Karpas-422 (cell line): Measurements from ENCODE around the gene LMOD2. TPM values are rescaled to one million over a fixed set of nuclear protein-coding genes. Genes with fewer than 3 reads are reported as not detected.
A peak's percentile ranks its signal among the peaks of the same experiment; 100 is the strongest.

Experiments used
- DNase-seq: peaks from one replicate; pipeline ENCODE4 v3.0.0-alpha.2; 2015
- H2AFZ ChIP-seq: fragments of 200-600 bp; sonication (generic); 2 replicates; pipeline ENCODE4 v1.6.1; 2014; ENCODE audit warnings: antibody characterized with exemption, low read length, mixed read lengths
- H3K27ac ChIP-seq: fragments of 200-600 bp; sonication (generic); 2 replicates; pipeline ENCODE4 v1.5.1; 2014; ENCODE audit warnings: mild to moderate bottlenecking, low read length, moderate library complexity
- H3K27me3 ChIP-seq: fragments of 200-600 bp; sonication (generic); 2 replicates; pipeline ENCODE4 v1.6.1; 2014; ENCODE audit warnings: low read length, mixed read lengths
- H3K36me3 ChIP-seq: fragments of 200-600 bp; sonication (generic); 2 replicates; pipeline ENCODE4 v1.6.1; 2014; ENCODE audit warnings: low read length, mixed read lengths; ENCODE audit not compliant: insufficient read depth
- H3K4me1 ChIP-seq: fragments of 200-600 bp; sonication (generic); 2 replicates; pipeline ENCODE4 v1.6.1; 2014; ENCODE audit warnings: mild to moderate bottlenecking, low read length, mixed read lengths
- H3K4me2 ChIP-seq: fragments of 200-600 bp; sonication (generic); 2 replicates; pipeline ENCODE4 v1.6.1; 2014; ENCODE audit warnings: low read length, low read depth, mild to moderate bottlenecking; ENCODE audit not compliant: poor library complexity, severe bottlenecking
- H3K4me3 ChIP-seq: fragments of 200-600 bp; sonication (generic); 2 replicates; pipeline ENCODE4 v1.5.1; 2014; ENCODE audit warnings: mild to moderate bottlenecking, antibody characterized with exemption, low read length, mixed read lengths
- H3K79me2 ChIP-seq: fragments of 200-600 bp; sonication (generic); 2 replicates; pipeline ENCODE4 v1.6.1; 2014; ENCODE audit warnings: mild to moderate bottlenecking, low read length, mixed read lengths
- H3K9ac ChIP-seq: fragments of 200-600 bp; sonication (generic); 2 replicates; pipeline ENCODE4 v1.6.0; 2014; ENCODE audit warnings: low read length
- H3K9me2 ChIP-seq: fragments of 200-600 bp; sonication (generic), shearing (Covaris generic); replicated peaks from 2 replicates; pipeline ENCODE4 v1.6.0; 2014; ENCODE audit warnings: mild to moderate bottlenecking, low read length, moderate library complexity; ENCODE audit not compliant: insufficient read depth
- H3K9me3 ChIP-seq: fragments of 300-700, 200-600 bp; sonication (generic); 2 replicates; pipeline ENCODE4 v1.6.1; 2014; ENCODE audit warnings: low read length, mixed read lengths
- H4K20me1 ChIP-seq: fragments of 200-600 bp; sonication (generic); 2 replicates; pipeline ENCODE4 v1.6.1; 2014; ENCODE audit warnings: mild to moderate bottlenecking, antibody characterized with exemption, low read length, low read depth; ENCODE audit not compliant: insufficient read depth
- total RNA-seq: library from RNA; depleted of rRNA; stranded (reverse); fragments of >200 nt; shearing (Covaris generic); gene quantifications from 2 replicates; pipeline ENCODE4 v1.2.3, GENCODE V29; 2014; ENCODE audit warnings: low replicate concordance

The LMOD2 gene
- total RNA-seq, 1 experiment from 2014 or later = not detected

GRCh38 chr7:123680580-123680979 lies 24.9 kb downstream of the LMOD2 start:
- Histone ChIP-seq H3K9me2 (no peaks in the 10 kb centered on the region), H3K4me3 (no peak overlapping the region), H3K36me3 (peaks cover 22% of the 10 kb centered on the region; the same call in 1 of the 2 replicates), H3K27ac (no peak overlapping the region), H3K79me2 (no peaks in the 10 kb centered on the region), H2AFZ (no peak overlapping the region), H3K9me3 (no peaks in the 10 kb centered on the region), H3K27me3 (no peaks in the 10 kb centered on the region), H3K4me2 (no peak overlapping the region), H3K4me1 (peaks cover 8% of the 10 kb centered on the region), H4K20me1 (peaks cover 5% of the 10 kb centered on the region; the same call in 1 of the 2 replicates), H3K9ac (no peak overlapping the region)
- no peak for DNase-seq

GRCh38 chr7:123681561-123681960 lies 25.9 kb downstream of the LMOD2 start:
- no peak for DNase-seq
- H3K4me3 ChIP-seq = no peak overlapping the region
- H3K79me2 ChIP-seq = no peaks in the 10 kb centered on the region
- H2AFZ ChIP-seq = no peak overlapping the region
- peaks cover 22% of the 10 kb centered on the region; the same call in 1 of the 2 replicates for H3K36me3 ChIP-seq
- no peaks in the 10 kb centered on the region for H3K9me2 ChIP-seq
- no peaks in the 10 kb centered on the region for H3K27me3 ChIP-seq
- no peak overlapping the region for H3K9ac ChIP-seq
- H3K4me2 ChIP-seq = no peak overlapping the region
- no peak overlapping the region for H3K27ac ChIP-seq
- no peaks in the 10 kb centered on the region for H3K9me3 ChIP-seq
- peaks cover 10% of the 10 kb centered on the region for H3K4me1 ChIP-seq
- peaks cover 5% of the 10 kb centered on the region; the same call in 1 of the 2 replicates for H4K20me1 ChIP-seq

- Histone ChIP-seq H3K27ac (no peak overlapping the region), H3K9me2 (no peaks in the 10 kb centered on the region), H3K4me2 (no peak overlapping the region), H3K36me3 (peaks cover 22% of the 10 kb centered on the region; the same call in 1 of the 2 replicates), H3K9ac (no peak overlapping the region), H3K4me1 (peaks cover 10% of the 10 kb centered on the region), H2AFZ (no peak overlapping the region), H3K27me3 (no peaks in the 10 kb centered on the region), H3K4me3 (no peak overlapping the region), H3K9me3 (no peaks in the 10 kb centered on the region), H3K79me2 (no peaks in the 10 kb centered on the region), H4K20me1 (peaks cover 5% of the 10 kb centered on the region; the same call in 1 of the 2 replicates)
- DNase-seq = peak; percentile 83
These were observed 27.0 kb downstream of the LMOD2 start for GRCh38 chr7:123682690-123683089.

GRCh38 chr7:123687161-123687560 lies 31.5 kb downstream of the LMOD2 start:
- Histone ChIP-seq H3K36me3 (peaks cover 29% of the 10 kb centered on the region; the same call in 1 of the 2 replicates), H2AFZ (no peak overlapping the region)

GRCh38 chr7:123687727-123688126 lies 32.1 kb downstream of the LMOD2 start:
- H3K9ac ChIP-seq = no peak overlapping the region
- DNase-seq = no peak
- peaks cover 10% of the 10 kb centered on the region for H3K4me1 ChIP-seq
- H3K9me3 ChIP-seq = no peaks in the 10 kb centered on the region
- no peaks in the 10 kb centered on the region for H4K20me1 ChIP-seq
- no peak overlapping the region for H2AFZ ChIP-seq
- H3K79me2 ChIP-seq = peaks cover 6% of the 10 kb centered on the region; the same call in 1 of the 2 replicates
- no peaks in the 10 kb centered on the region for H3K9me2 ChIP-seq
- H3K4me2 ChIP-seq = no peak overlapping the region
- no peak overlapping the region for H3K4me3 ChIP-seq
- peaks cover 33% of the 10 kb centered on the region; the same call in 1 of the 2 replicates for H3K36me3 ChIP-seq
- H3K27me3 ChIP-seq = no peaks in the 10 kb centered on the region
- no peak overlapping the region for H3K27ac ChIP-seq

More at GRCh38 chr7:123687161-123687560, 31.5 kb downstream of the LMOD2 start:
- Histone ChIP-seq H3K9me3 (no peaks in the 10 kb centered on the region), H3K9me2 (no peaks in the 10 kb centered on the region), H4K20me1 (no peaks in the 10 kb centered on the region), H3K27ac (no peak overlapping the region), H3K4me2 (no peak overlapping the region), H3K4me1 (peaks cover 10% of the 10 kb centered on the region), H3K79me2 (peaks cover 6% of the 10 kb centered on the region; the same call in 1 of the 2 replicates), H3K27me3 (no peaks in the 10 kb centered on the region), H3K4me3 (no peak overlapping the region), H3K9ac (no peak overlapping the region)
- no peak for DNase-seq

- Histone ChIP-seq H4K20me1 (no peaks in the 10 kb centered on the region), H3K36me3 (peaks cover 35% of the 10 kb centered on the region; the same call in 1 of the 2 replicates), H3K27ac (no peak overlapping the region), H3K27me3 (no peaks in the 10 kb centered on the region), H3K79me2 (peaks cover 6% of the 10 kb centered on the region; the same call in 1 of the 2 replicates), H3K9me3 (no peaks in the 10 kb centered on the region), H3K4me1 (peaks cover 10% of the 10 kb centered on the region), H3K4me3 (no peak overlapping the region), H3K4me2 (no peak overlapping the region), H3K9me2 (no peaks in the 10 kb centered on the region), H3K9ac (no peak overlapping the region), H2AFZ (no peak overlapping the region)
- no peak for DNase-seq
These were observed 33.6 kb downstream of the LMOD2 start for GRCh38 chr7:123689250-123689649.

- DNase-seq = no peak
- no peak overlapping the region for H3K27ac ChIP-seq
- peaks cover 2% of the 10 kb centered on the region for H3K4me1 ChIP-seq
- H3K4me2 ChIP-seq = no peak overlapping the region
- no peak overlapping the region for H3K9ac ChIP-seq
- no peaks in the 10 kb centered on the region for H3K9me2 ChIP-seq
- no peaks in the 10 kb centered on the region for H3K27me3 ChIP-seq
- no peaks in the 10 kb centered on the region for H4K20me1 ChIP-seq
- H3K9me3 ChIP-seq = no peaks in the 10 kb centered on the region
- no peak overlapping the region for H3K4me3 ChIP-seq
- peaks cover 39% of the 10 kb centered on the region; the same call in 1 of the 2 replicates for H3K36me3 ChIP-seq
- H2AFZ ChIP-seq = no peak overlapping the region
- peaks cover 6% of the 10 kb centered on the region; the same call in 1 of the 2 replicates for H3K79me2 ChIP-seq
These were observed 34.9 kb downstream of the LMOD2 start for GRCh38 chr7:123690550-123690949.

- no peaks in the 10 kb centered on the region for H3K4me1 ChIP-seq
- H3K9ac ChIP-seq = no peak overlapping the region
- no peaks in the 10 kb centered on the region for H3K27me3 ChIP-seq
- no peaks in the 10 kb centered on the region for H3K9me3 ChIP-seq
- H3K9me2 ChIP-seq = no peaks in the 10 kb centered on the region
- H3K27ac ChIP-seq = no peak overlapping the region
- H3K4me3 ChIP-seq = no peak overlapping the region
- H3K36me3 ChIP-seq = peaks cover 42% of the 10 kb centered on the region; the same call in 1 of the 2 replicates
- H2AFZ ChIP-seq = no peak overlapping the region
- H3K4me2 ChIP-seq = no peak overlapping the region
- no peak for DNase-seq
- H4K20me1 ChIP-seq = no peaks in the 10 kb centered on the region
- peaks cover 19% of the 10 kb centered on the region for H3K79me2 ChIP-seq
These were observed 36.8 kb downstream of the LMOD2 start for GRCh38 chr7:123692471-123692877.
